COLO829 (cell line): ENCODE measurements around the gene ARHGEF10L.
"Not testable (repeated sequence)": the region's sequence is repeated elsewhere in the genome, so short reads cannot be mapped to it uniquely, and the experiment has no call there.

Source experiments
- DNase-seq: peaks from one replicate; pipeline ENCODE4 v3.0.0; 2012; ENCODE audit warnings: low spot score

ARHGEF10L gene

DNA sequence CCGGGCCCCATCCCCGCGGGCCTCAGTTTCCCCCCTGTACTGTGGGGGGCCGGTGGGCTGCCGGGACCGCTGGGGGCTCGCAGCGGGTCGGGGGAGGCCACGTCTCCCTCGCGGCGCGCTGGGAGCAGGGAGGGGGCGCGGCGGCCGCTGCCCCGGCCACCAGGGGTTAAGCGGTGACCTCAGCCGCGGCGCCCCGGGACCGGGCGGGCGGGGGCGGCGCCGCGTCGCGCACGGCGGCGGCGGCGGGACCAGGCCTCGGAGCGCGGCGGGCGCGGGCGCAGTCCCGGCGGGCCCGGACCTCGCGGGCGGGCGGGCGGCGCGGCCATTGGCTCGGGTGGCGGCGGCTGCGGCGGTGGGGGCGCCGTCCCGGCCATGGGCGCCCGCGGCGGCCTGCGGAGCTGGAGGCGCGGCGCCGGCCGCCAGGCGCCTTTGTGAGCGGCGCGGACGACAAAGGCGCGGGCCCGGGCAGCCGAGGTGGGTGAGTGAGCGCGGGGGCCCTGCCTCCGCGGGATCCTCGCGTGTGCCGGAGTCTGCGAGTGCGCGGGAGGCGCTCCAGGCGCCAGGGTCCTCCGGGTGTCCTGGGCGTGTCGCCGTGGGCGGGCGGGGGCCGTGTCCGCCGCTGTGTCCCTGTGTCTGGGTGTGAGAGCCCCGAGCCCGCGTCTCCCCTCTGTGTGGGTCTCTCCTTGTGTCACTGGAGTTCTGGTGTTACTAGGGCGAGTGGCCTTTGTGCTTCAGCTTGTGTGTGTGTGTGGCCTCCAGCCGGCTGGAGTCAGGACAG is at the start of gene ARHGEF10L:
TSS of gene ARHGEF10L (plus strand) at position 222 of the 778 bp plus-strand sequence. CDS start 40,898 bp downstream, outside the sequence.
- DNase-seq = no peak

GRCh38 chr1:17489768-17490417 is 49.6 kb upstream of the ARHGEF10L start:
- DNase-seq = not testable (repeated sequence)

GRCh38 chr1:17490667-17491066 is 48.8 kb upstream of the ARHGEF10L start:
- not testable (repeated sequence) for DNase-seq

DNA sequence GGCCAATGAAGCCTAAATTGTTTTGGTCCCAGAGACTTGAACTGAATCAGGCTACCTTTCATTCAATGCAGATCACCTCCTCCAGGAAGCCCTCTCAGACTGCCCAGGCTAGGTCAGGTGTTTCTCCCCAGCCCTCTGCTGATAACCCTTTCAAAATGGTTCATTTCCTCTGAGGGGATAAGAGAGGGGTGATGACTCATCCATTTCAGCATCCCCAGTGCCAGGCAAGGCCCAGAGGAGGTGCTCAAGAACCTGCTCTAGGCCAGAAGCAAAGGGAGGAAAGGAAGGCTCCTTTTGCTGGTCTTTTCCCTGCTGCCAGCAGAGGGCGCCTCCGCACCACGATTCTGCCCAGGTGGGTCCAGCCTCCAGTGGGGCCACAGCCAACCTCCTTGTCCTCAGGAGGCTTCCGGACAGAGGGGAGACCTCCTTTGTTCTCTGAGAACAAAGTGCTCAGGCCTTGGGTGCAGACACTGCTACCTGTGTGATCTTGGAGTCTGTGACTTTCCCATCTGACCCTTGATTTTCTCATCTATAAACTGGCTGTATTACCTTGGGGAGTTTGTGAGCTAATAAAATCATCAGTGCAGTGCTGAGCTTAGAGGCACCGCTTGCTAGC is 45.3 kb upstream of the ARHGEF10L start:
- DNase-seq = peak; percentile 69

DNA sequence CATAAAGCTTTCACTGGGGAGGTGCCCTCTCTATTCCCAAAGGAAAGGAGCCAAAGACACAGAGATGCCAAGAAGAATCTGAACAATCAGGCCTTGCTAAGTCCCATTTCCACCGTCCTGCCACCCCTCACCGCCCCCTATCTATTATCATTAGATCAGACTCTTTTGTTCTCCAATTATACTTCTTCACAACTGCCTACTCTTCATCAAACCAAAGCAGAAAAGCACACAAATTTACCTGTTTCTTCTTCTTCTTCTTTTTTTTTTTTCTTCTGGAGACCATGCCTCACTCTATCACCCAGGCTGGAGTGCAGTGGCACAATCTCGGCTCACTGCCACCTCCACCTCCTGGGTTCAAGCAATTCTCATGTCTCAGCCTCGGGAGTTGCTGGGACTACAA is 43.1 kb upstream of the ARHGEF10L start:
- no peak for DNase-seq

GRCh38 chr1:17498214-17498613 is 41.3 kb upstream of the ARHGEF10L start:
- DNase-seq = no peak

GRCh38 chr1:17502326-17502778 is 37.1 kb upstream of the ARHGEF10L start:
- DNase-seq = peak; percentile 61

- no peak for DNase-seq
These were observed 36.4 kb upstream of the ARHGEF10L start for GRCh38 chr1:17503146-17503545.

GRCh38 chr1:17507200-17507599 is 32.3 kb upstream of the ARHGEF10L start:
- not testable (repeated sequence) for DNase-seq

DNA sequence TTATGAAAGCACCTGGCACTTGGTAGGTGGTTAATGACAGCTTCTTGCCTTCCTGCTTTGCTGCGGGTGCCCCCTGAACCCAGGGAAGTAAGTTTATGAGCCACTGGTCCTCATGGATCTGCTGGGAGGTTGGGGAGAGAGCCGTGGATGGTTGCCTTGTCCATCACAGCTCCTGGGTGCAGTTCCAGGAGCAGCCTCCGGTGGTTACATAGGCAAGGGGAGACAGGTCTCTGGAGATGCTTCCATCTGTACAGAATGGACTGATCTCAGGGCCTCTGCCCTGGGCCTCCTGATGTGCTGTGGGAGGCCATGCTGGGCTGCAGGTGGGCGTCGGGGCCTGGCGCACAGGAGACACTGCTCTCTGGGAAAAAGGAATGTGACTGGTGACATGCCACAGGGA is 31.6 kb upstream of the ARHGEF10L start:
- no peak for DNase-seq

GRCh38 chr1:17509363-17509762 is 30.1 kb upstream of the ARHGEF10L start:
- DNase-seq = no peak

- DNase-seq = no peak
These were observed 29.4 kb upstream of the ARHGEF10L start for GRCh38 chr1:17510138-17510537.

DNA sequence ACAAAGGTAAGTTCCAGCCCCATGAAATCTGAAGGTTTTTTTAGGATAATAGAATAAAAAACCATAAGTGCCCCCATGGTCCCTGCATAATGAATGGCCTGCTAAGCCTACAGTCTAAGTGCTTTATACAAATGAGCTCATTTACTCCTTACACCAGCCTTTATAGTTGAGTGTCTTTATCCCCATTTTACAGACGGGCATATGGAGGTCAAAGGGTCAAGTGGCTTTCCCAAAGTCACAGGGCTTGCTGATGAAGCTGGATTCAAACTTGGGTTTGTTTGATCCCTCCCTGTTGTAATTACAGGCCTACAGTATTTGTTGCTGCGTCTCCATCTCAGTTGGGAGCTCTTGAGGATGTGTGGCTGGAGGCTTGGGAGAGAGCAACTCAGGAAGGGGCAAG is 28.3 kb upstream of the ARHGEF10L start:
- no peak for DNase-seq

DNA sequence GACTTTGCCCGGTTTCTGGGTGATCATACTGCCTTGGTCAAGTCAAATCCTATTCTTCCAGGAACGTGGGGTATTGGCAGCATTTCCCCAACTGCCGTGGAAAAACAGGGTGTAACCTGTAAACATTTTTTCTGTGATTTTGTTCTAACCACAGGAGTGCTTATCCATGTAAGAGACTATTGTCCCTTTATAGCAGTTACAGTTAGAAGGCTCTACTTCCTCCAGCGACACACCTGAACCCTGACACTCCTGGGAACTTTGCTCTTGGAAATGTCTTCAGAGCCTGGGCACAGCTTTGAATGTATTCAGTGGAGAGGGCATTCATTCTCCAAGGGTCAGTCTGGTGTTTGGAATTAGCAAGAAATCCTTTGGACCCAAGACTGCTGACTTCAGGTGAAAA is 26.4 kb upstream of the ARHGEF10L start:
- DNase-seq = no peak

DNA sequence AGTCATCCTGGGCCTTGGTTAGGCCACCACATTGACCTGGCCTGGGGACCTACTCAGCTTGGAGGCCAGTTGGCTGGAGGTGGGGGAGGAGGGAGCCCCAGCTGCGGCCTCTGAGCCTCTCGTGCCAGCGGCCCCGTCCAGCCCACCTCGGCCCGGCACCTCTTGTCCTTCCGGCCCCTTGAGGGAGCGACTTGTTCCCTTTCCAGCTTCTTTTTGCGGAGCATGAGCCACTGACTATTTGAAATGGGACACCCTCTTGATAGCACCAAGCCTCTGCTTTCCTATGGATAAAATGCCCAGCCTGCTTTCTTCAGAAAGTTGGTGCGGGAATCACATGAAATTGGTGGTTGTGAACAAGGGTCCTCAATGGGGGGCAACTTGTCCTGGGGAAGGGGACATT is 24.7 kb upstream of the ARHGEF10L start:
- no peak for DNase-seq

- no peak for DNase-seq
These were observed 23.6 kb upstream of the ARHGEF10L start for GRCh38 chr1:17515902-17516301.

GRCh38 chr1:17516303-17517214 is 22.9 kb upstream of the ARHGEF10L start:
- no peak for DNase-seq

GRCh38 chr1:17520041-17520440 is 19.5 kb upstream of the ARHGEF10L start:
- DNase-seq = no peak

DNA sequence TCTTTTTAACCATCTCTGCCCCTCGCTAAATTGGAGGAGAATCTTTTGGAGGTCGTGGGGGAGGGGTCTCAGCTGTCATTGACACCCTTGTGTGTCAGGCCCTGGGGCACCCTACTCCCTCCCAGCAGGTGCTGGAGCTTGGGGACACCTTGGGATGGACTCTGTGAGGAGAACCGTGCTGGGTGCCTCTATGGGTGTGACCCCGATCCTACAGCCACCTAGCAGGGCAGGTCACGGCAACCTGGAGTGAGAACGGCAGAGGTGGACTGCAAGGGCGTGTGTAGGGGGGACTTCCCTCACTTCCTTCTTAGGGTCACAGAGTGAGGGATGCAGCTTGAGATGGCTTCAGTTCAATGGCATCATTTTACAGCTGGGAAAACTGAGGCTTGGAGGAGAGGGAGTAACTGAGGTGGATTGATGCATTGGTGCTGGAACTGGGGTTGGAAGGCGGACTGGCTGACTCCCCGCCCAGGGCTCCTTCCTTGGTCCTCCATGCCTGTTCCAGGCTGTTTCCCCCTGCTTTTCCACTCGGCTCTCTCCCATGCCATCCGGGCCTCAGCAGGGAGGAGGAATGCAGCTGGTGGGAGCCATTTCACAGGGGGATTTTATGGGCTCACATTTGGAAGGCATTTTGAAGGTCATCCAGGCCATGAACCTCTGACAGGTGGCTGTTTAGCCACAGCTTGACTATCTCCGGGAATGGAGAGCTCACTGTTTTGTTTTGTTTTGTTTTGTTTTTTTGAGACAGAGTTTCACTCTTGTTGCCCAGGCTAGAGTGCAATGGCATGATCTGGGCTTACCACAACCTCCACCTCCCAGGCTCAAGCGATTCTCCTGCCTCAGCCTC is 18.8 kb upstream of the ARHGEF10L start:
- DNase-seq = no peak

GRCh38 chr1:17521946-17522612 is 17.4 kb upstream of the ARHGEF10L start:
- no peak for DNase-seq
